HG03103 (cell line): ENCODE data around the gene TMEM170B.

Source experiments
- ATAC-seq: cut with Tn5 transposase; IDR thresholded peaks from one replicate; pipeline ENCODE4 v1.9.1; 2021; ENCODE audit warnings: low read depth; ENCODE audit not compliant: unreplicated experiment

The TMEM170B gene

GRCh38 chr6:11609324-11610071 lies 71.9 kb downstream of the TMEM170B start:
- ATAC-seq, result no peak

- no peak for ATAC-seq
Observed at GRCh38 chr6:11613336-11613735, 75.8 kb downstream of the TMEM170B start.

- ATAC-seq, result no peak
Observed at GRCh38 chr6:11613858-11614257, 76.3 kb downstream of the TMEM170B start.

GRCh38 chr6:11614534-11615213 lies 77.1 kb downstream of the TMEM170B start:
- ATAC-seq, result no peak

- ATAC-seq, result no peak
Observed at GRCh38 chr6:11615214-11615602, 77.7 kb downstream of the TMEM170B start.

GRCh38 chr6:11616200-11616611 lies 78.7 kb downstream of the TMEM170B start:
- no peak for ATAC-seq

- no peak for ATAC-seq
Observed at GRCh38 chr6:11618533-11618932, 81.0 kb downstream of the TMEM170B start.

- no peak for ATAC-seq
Observed at GRCh38 chr6:11621119-11621518, 83.6 kb downstream of the TMEM170B start.

- no peak for ATAC-seq
Observed at GRCh38 chr6:11622156-11622555, 84.6 kb downstream of the TMEM170B start.

GRCh38 chr6:11623272-11623671 lies 85.7 kb downstream of the TMEM170B start:
- ATAC-seq, result no peak

GRCh38 chr6:11625302-11625701 lies 87.8 kb downstream of the TMEM170B start:
- ATAC-seq, result no peak

- no peak for ATAC-seq
Observed at GRCh38 chr6:11626356-11626755, 88.8 kb downstream of the TMEM170B start.

GRCh38 chr6:11628562-11628961 lies 91.0 kb downstream of the TMEM170B start:
- no peak for ATAC-seq

- ATAC-seq, result no peak
Observed at GRCh38 chr6:11631008-11631407, 93.5 kb downstream of the TMEM170B start.

GRCh38 chr6:11631539-11631938 lies 94.0 kb downstream of the TMEM170B start:
- no peak for ATAC-seq

- ATAC-seq, result no peak
Observed at GRCh38 chr6:11632231-11632630, 94.7 kb downstream of the TMEM170B start.

GRCh38 chr6:11632795-11633511 lies 95.4 kb downstream of the TMEM170B start:
- no peak for ATAC-seq
